Smooth muscle cell of the umbilical artery (primary cell): ENCODE results near the gene CCDC15. TPM values are rescaled to one million over a fixed set of nuclear protein-coding genes. Genes with fewer than 3 reads are reported as not detected.

Experiments
- total RNA-seq: library from RNA; depleted of rRNA; stranded (reverse); fragments of >200 nt; gene quantifications from 2 replicates; pipeline ENCODE4 v1.2.3, GENCODE V29; 2014

Gene CCDC15, protein sequence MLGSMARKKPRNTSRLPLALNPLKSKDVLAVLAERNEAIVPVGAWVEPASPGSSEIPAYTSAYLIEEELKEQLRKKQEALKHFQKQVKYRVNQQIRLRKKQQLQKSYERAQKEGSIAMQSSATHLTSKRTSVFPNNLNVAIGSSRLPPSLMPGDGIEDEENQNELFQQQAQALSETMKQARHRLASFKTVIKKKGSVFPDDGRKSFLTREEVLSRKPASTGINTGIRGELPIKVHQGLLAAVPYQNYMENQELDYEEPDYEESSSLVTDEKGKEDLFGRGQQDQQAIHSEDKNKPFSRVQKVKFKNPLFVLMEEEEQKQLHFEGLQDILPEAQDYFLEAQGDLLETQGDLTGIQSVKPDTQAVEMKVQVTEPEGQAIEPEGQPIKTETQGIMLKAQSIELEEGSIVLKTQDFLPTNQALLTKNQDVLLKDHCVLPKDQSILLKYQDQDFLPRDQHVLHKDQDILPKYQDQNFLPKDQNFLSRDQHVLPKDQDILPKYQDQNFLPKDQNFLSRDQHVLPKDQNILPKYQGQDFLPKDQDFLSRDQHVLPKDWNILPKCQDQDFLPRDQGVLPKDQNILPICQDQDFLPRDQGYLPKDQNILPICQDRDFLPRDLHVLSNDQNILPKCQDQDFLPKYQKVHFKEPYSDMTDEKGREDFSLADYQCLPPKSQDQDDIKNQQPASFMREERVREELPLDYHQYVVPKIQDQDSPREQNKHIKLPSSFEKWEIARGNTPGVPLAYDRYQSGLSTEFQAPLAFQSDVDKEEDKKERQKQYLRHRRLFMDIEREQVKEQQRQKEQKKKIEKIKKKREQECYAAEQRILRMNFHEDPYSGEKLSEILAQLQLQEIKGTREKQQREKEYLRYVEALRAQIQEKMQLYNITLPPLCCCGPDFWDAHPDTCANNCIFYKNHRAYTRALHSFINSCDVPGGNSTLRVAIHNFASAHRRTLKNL
- 0.30 and 1.9 TPM in 2 replicates for total RNA-seq

DNA sequence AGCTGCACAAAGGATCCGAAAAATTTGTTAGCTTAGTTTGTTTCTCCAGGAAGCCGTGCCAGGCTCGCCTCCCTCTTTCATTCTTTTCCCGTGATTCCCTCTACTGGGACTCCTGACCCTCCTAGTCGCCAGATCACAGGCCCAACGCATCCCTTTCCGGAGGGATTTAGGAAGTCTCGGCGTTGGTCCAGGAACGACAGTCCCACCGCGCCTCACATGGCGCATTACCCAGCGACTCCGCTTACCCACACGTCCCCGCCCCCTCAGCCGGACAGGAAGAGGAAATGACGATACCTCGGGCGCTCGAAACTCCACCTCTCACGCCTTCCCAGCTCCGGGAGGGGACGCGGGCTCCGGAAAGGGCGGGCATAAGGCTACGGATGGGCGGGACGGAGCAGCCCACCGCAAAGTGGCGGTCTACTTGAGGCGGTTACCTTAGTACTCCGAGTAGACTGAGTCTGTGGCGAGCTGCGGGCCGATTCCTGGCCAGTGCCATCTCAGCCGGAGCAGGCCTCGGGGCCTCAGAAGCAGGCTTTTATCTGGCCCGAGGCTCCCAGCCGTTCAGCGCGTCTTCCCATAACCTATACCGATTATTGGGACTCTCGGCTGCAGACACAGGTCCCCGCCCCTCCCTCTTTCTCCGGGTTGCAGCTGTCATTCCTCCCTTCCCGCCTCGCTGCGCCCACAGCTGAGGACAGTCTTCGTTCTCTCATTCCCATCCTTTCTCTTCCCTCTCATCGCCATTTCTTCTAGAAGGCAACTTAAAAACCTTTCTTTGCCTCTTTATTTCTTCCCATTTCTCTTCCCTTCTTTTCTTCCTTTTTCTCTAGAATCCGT is at the start of gene CCDC15:
Gene CCDC15 (plus strand): TSS at position 450 of the 837 bp plus-strand sequence. CDS start 531 bp downstream, outside the sequence.

DNA sequence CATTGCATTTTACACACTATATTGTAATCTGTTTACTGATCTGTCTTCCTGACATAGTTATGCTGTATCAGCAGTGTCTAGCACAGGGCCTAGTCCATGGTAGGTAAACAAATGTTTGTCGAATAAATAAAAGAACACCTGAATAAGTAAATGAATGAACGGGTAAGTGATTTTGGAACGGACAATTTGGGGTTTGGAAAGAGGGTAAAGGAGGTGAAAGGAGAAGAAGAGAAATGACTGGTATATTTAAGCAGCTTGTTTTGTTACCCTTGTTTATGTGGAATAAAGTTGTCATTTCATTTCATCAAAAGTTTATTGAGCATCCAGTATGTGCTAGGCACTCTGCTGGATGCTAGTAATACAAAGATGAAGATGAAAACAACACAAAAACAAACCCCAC is 35.1 kb upstream of the CCDC15 start, which contains the start of gene HEPN1:
Gene HEPN1 (plus strand): TSS at position 301 of the 400 bp plus-strand sequence.

DNA sequence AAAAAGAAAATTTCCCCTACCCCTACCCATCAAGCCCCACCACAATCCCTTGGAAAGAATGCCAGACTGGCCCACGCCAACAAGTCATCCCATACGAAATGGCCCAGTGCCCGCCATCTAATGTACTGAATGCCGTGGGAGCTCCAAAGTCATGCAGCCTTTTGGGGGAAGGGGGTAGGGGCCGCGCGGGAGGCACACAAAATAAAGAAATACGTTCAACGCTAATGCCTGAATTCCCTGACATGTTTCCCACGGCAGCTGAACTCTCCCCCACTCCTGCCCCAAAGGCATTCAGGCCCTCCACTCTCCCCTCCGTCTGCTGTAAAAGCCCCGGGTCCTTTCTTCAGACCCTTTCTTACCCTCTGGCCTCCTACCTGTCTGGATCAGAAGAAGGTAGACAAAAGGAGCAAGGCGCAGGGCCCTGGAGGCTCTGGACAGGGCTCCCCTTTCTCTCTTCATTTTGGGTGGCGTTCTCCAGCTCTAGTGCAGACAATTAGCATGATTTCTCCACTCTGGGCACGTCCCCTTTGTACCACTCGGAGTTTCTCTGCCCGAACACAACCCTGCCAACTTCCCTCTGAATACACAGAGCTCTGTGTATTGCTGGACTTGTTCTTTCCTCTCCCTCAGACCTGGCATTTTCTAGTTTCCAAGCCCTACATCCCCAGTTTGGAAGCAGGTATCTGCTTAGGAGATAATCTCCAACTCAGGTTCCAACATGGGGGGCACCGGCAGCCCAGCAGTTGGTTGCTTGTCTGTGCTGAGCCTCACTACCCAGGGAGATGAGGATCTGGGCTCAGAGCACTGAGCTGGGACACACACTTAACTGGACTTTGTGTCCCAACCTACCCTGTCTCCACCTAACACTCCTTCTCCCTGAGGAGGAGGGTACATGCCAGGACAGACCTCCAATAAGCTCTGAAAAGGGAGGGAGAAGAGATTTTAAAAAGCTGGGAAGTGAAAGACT is 18.2 kb upstream of the CCDC15 start, which contains the start of gene HEPACAM:
Gene HEPACAM (minus strand): TSS at position 500 of the 967 bp plus-strand sequence. CDS start 41 bp downstream, at position 459.

DNA sequence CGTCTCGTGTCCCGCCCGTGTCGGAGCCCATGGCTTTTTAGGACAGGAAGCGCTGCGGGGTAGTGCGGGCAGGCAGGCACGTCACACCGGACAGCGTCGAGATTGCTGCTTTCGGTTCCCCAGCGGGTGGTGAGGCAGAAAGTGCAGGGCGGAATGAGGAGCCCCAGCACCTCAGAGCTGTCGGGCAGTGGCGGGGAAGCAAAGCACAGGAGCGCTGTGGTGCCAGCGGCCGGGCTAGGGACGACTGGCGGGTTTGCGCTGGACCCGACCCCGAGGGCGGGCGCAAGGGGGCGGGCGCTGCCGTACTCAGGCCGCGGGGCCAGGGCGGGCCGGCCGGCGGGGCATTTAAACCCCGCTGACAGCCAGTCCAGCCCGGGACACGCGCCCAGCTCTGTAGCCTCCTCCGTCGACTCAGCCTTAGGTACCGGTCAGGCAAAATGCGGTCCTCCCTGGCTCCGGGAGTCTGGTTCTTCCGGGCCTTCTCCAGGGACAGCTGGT is 109.0 kb downstream of the CCDC15 start, which contains the start of gene SLC37A2:
Gene SLC37A2 (plus strand): TSS at position 375 of the 498 bp plus-strand sequence. CDS start 63 bp downstream, at position 438.

Other genes starting within 250 kb of the CCDC15 start
- gene NRGN, start 214.3 kb upstream of the CCDC15 start, total RNA-seq: 0.28 TPM in 1 of 2 replicates, not detected in the other
- not detected in 2 replicates for gene VSIG2, start 201.9 kb upstream of the CCDC15 start, total RNA-seq
- gene ESAM, start 191.9 kb upstream of the CCDC15 start, total RNA-seq: 0.30 and 0.37 TPM in 2 replicates
- 8.3 and 12.0 TPM in 2 replicates for gene MSANTD2, start 153.8 kb upstream of the CCDC15 start, total RNA-seq
- 6.2 and 7.7 TPM in 2 replicates for gene ROBO3, start 88.8 kb upstream of the CCDC15 start, total RNA-seq
- gene ROBO4, start 56.3 kb upstream of the CCDC15 start, total RNA-seq: 0.30 and 0.46 TPM in 2 replicates
- gene HEPN1, start 35.0 kb upstream of the CCDC15 start, total RNA-seq: 0.09 TPM in 1 of 2 replicates, not detected in the other
- gene HEPACAM, start 18.2 kb upstream of the CCDC15 start, total RNA-seq: not detected in 2 replicates
- 0.30 and 0.88 TPM in 2 replicates for gene SLC37A2, start 109.1 kb downstream of the CCDC15 start, total RNA-seq
- 22.4 and 28.2 TPM in 2 replicates for gene TMEM218, start 157.4 kb downstream of the CCDC15 start, total RNA-seq
- 1.8 TPM in 2 replicates for gene PKNOX2, start 210.5 kb downstream of the CCDC15 start, total RNA-seq